Choroid plexus epithelial cell (primary cell): ENCODE results near the gene RRAGD.
"Not testable (repeated sequence)": the region's sequence is repeated elsewhere in the genome, so short reads cannot be mapped to it uniquely, and the experiment has no call there.

ENCODE experiments used
- DNase-seq: peaks from one replicate; pipeline ENCODE4 v3.0.0-alpha.2; 2010; ENCODE audit warnings: low read depth
- H3K4me3 ChIP-seq: 2 replicates; pipeline ENCODE4 v1.5.1; 2011; ENCODE audit warnings: low read depth, mild to moderate bottlenecking, control low read depth, low read length, moderate library complexity
- CTCF ChIP-seq: conservative IDR thresholded peaks from 2 replicates; pipeline ENCODE4 v1.5.1; 2011; ENCODE audit warnings: low read depth, mild to moderate bottlenecking, control low read depth, inconsistent platforms, low read length, moderate library complexity

Gene RRAGD

GRCh38 chr6:89402776-89403175 is 9.3 kb downstream of the RRAGD start:
- no peak for TF ChIP-seq CTCF
- DNase-seq = no peak
- no peak overlapping the region for H3K4me3 ChIP-seq

- no peak for TF ChIP-seq CTCF
- H3K4me3 ChIP-seq = no peak overlapping the region
- no peak for DNase-seq
These were observed 11.1 kb downstream of the RRAGD start for GRCh38 chr6:89400912-89401399.

GRCh38 chr6:89400050-89400449 is 12.0 kb downstream of the RRAGD start:
- DNase-seq = no peak
- TF ChIP-seq CTCF = no peak
- no peak overlapping the region for H3K4me3 ChIP-seq

- no peak overlapping the region for H3K4me3 ChIP-seq
- TF ChIP-seq CTCF = no peak
- no peak for DNase-seq
These were observed 13.1 kb downstream of the RRAGD start for GRCh38 chr6:89398762-89399525.

- not testable (repeated sequence) for DNase-seq, H3K4me3 ChIP-seq
These were observed 14.2 kb downstream of the RRAGD start for GRCh38 chr6:89397884-89398283.

- H3K4me3 ChIP-seq = no peak overlapping the region
- DNase-seq = no peak
- TF ChIP-seq CTCF = no peak
These were observed 18.4 kb downstream of the RRAGD start for GRCh38 chr6:89393659-89394058.

- DNase-seq = no peak
- TF ChIP-seq CTCF = no peak
- no peak overlapping the region for H3K4me3 ChIP-seq
These were observed 19.2 kb downstream of the RRAGD start for GRCh38 chr6:89392823-89393222.
